ENCODE data around the gene AMOTL2. TPM values are rescaled to one million over a fixed set of nuclear protein-coding genes. Genes with fewer than 3 reads are reported as not detected.

The AMOTL2 gene
- total and polyA plus RNA-seq, 10 of the 15 experiments (the other 5 are each of a cell fraction or from before 2014, with no cell fraction given) = 0.20 to 0.33 TPM; not detected in 8

DNA sequence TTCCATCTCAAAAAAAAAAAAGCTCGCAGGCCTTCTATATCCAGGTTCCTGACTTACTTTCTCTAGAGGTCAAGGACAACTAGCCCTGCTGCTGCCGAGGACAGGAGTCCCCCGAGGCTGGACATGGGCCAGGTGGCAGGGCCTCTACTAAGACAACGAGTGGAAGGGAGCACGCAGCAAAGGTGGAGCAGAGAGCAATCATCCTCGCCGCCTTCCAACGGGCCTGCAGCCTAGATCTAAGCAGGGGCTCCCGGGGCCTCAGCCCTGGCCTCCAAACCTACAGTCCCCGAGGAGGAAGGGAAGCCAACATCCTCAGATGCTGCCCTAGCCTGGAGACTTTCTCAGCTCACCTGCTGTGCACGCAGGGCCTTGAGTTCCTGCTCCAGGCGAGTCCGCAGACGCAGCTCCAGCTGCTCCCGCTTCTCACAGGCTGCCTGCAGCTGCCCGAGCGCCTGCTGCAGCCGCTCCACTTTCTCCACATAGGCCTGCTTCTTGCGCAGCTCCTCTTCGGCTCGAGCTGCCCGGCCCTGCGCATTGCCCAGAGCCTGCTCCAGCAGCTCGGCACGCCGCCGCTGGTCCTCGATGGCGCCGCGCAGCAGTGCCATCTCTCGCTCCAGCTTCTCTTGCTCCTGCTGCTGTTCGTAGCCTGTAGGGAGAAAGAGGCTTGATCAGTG lies 12.9 kb downstream of the AMOTL2 start:
- H3K4me1 ChIP-seq (ENCODE audit: control insufficient read depth, insufficient read depth, low read length) = no peaks in the 10 kb centered on the region
- in situ Hi-C loops (cut with MboI) (no loop called here), intact Hi-C loops (cut with micrococcal nuclease; ENCODE audit: unreplicated experiment) (no loop called here)
- H2AFZ ChIP-seq (ENCODE audit: control insufficient read depth, low read depth, low read length) = no peak overlapping the region
- SMC1A ChIA-PET (ENCODE audit: uncharacterized antibody, unreplicated experiment) = no interaction called here
- H3K36me3 ChIP-seq (ENCODE audit: control insufficient read depth in 2 of 2, insufficient read depth in 2 of 2, low read length in 1 of 2) = no peaks in the 10 kb centered on the region
- RAD21 ChIA-PET (ENCODE audit: unreplicated experiment) = no interaction called here
- no peak overlapping the region for H3K27ac ChIP-seq (ENCODE audit: control insufficient read depth, insufficient read depth)
- no peaks in the 10 kb centered on the region for H4K20me1 ChIP-seq (ENCODE audit: control insufficient read depth, insufficient read depth)
- H3K4me3 ChIP-seq = no peak overlapping the region
- no peak for FAIRE-seq
- no peaks in the 10 kb centered on the region for H3K9me3 ChIP-seq (replicated peaks; ENCODE audit: control insufficient read depth, insufficient read depth, low read length)
- no peak for ATAC-seq
- DNase-seq (ENCODE audit: low read depth, low spot score) = no peak
- WGBS (ENCODE audit: insufficient coverage, insufficient replicate concordance, low lambda C conversion rate, missing lambda C conversion rate) = 68% methylated on average over 33 of the region's 33 CpGs
- TF ChIP-seq RFX5 (IDR thresholded peaks at IDR 0.05; ENCODE audit: low read depth, low read length) = no peak
- no peak for TF ChIP-seq ZSCAN29 (IDR thresholded peaks at IDR 0.05)
- TF ChIP-seq, protein P1, sequence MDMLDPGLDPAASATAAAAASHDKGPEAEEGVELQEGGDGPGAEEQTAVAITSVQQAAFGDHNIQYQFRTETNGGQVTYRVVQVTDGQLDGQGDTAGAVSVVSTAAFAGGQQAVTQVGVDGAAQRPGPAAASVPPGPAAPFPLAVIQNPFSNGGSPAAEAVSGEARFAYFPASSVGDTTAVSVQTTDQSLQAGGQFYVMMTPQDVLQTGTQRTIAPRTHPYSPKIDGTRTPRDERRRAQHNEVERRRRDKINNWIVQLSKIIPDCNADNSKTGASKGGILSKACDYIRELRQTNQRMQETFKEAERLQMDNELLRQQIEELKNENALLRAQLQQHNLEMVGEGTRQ (IDR thresholded peaks at IDR 0.05; ENCODE audit: borderline replicate concordance, low read depth, low read length) = no peak
- no peak for TF ChIP-seq BRCA1 (IDR thresholded peaks at IDR 0.05; ENCODE audit: low read depth, low read length)
- no peak for TF ChIP-seq EP300 (IDR thresholded peaks at IDR 0.05; ENCODE audit: borderline replicate concordance in 1 of 2, control insufficient read depth in 1 of 2, low read depth in 2 of 2, low read length in 2 of 2)
- TF ChIP-seq SPI1 (IDR thresholded peaks at IDR 0.05; ENCODE audit: borderline replicate concordance, insufficient read depth, low read depth, low read length) = no peak
- TF ChIP-seq SREBF2 (IDR thresholded peaks at IDR 0.05; ENCODE audit: low read length) = no peak
- TF ChIP-seq ZBTB11 (CRISPR knock-in tag; IDR thresholded peaks at IDR 0.05) = no peak
- no peak for TF ChIP-seq EZH2 (IDR thresholded peaks at IDR 0.05; ENCODE audit: borderline replicate concordance, control insufficient read depth, low read depth, low read length)
- no TSS peak for BruUV-seq (replicated peaks)
- CTCF ChIA-PET = no interaction called here
- H3K9ac ChIP-seq (ENCODE audit: control insufficient read depth, insufficient read depth, low read length) = no peak overlapping the region
- H3K4me2 ChIP-seq (ENCODE audit: control insufficient read depth, insufficient read depth) = no peak overlapping the region
- H3K27me3 ChIP-seq (replicated peaks in 1 of 2; ENCODE audit: control insufficient read depth in 2 of 2, insufficient read depth in 2 of 2, low read length in 1 of 2) = peaks cover 4% of the 10 kb centered on the region in 2 experiments
- POLR2A ChIA-PET = no interaction called here
- H3K79me2 ChIP-seq (ENCODE audit: control insufficient read depth, insufficient read depth, low read length) = no peaks in the 10 kb centered on the region
